ENCODE measurements around the gene MCAT. TPM values are rescaled to one million over a fixed set of nuclear protein-coding genes. Genes with fewer than 3 reads are reported as not detected.

Gene MCAT
- total RNA-seq, 2 donors from 2014 or later: 39.1 to 39.9 TPM

DNA sequence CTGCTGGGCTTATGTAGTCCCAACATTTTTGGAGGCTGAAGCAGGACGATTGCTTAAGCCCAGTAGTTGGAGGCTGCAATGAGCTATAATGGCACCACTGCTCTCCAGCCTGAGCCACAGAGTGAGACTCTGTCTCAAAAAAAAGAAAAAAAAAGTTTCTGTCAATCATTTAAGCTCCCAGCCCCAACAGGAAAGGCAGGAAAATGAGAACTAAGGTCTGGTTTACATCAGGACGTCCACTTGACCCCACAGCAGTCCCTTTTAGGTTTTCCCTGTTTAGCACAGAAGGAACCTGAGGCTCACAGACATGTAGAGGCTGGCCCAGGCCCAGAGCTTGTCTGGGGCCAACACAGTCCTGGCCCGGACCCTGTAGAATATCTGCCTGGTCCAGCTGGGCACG lies 44.8 kb downstream of the MCAT start:
- no peak overlapping the region for H3K27ac ChIP-seq
- DNase-seq (ENCODE audit: low spot score): no peak
- no peaks in the 10 kb centered on the region for H3K36me3 ChIP-seq
- TF ChIP-seq POLR2AphosphoS5 (IDR thresholded peaks at IDR 0.05) (no peak), POLR2A (IDR thresholded peaks at IDR 0.05) (no peak), CTCF (IDR thresholded peaks at IDR 0.05) (no peak)
- no peaks in the 10 kb centered on the region for H3K9me3 ChIP-seq
- no peaks in the 10 kb centered on the region for H3K27me3 ChIP-seq (replicated peaks; ENCODE audit: insufficient read depth)
- H3K4me1 ChIP-seq (replicated peaks): no peaks in the 10 kb centered on the region
- 62% methylated on average over 4 of the region's 4 CpGs for WGBS
- H3K4me3 ChIP-seq: no peak overlapping the region
- intact Hi-C loops (cut with DNase I): loop anchor here (10.0 kb wide), 1 partner anchor 324 kb away; no protein-coding TSS in a partner anchor

- Histone ChIP-seq H3K27ac (no peak overlapping the region), H3K4me3 (no peak overlapping the region), H3K9me3 (no peaks in the 10 kb centered on the region), H3K27me3 (replicated peaks; ENCODE audit: insufficient read depth) (no peaks in the 10 kb centered on the region), H3K36me3 (no peaks in the 10 kb centered on the region), H3K4me1 (replicated peaks) (no peaks in the 10 kb centered on the region)
- 93% methylated on average over 8 of the region's 8 CpGs for WGBS
- no peak for DNase-seq (ENCODE audit: low spot score)
- TF ChIP-seq POLR2A (IDR thresholded peaks at IDR 0.05): no peak
- TF ChIP-seq POLR2AphosphoS5 (IDR thresholded peaks at IDR 0.05): no peak
- TF ChIP-seq CTCF (IDR thresholded peaks at IDR 0.05): no peak
- intact Hi-C loops (cut with DNase I): loop anchor here (10.0 kb wide), 1 partner anchor 322 kb away; no protein-coding TSS in a partner anchor
Measured at GRCh38 chr22:43096420-43096819, 46.8 kb downstream of the MCAT start.

DNA sequence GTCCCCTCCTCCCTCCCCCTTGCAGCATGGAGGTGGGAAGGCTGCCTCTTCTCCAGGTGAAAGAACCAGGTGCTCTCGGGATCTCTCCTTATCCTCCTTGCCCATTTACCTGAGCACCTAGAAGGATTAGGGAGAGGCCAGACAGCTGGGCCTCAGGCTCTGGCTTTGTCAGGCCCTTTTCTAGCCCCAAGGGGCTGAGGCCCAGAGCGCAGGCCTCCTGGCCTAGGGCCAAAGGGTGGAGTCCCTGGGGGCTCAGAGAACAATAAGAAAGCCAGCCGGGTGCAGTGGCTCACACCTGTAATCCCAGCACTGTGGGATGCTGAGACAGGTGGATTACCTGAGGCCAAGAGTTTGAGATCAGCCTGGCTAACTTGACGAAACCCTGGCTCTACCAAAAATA lies 48.6 kb downstream of the MCAT start:
- Histone ChIP-seq H3K27ac (no peak overlapping the region), H3K27me3 (replicated peaks; ENCODE audit: insufficient read depth) (no peaks in the 10 kb centered on the region), H3K4me3 (no peak overlapping the region), H3K4me1 (replicated peaks) (no peaks in the 10 kb centered on the region), H3K9me3 (no peaks in the 10 kb centered on the region), H3K36me3 (no peaks in the 10 kb centered on the region)
- WGBS: 51% methylated on average over 4 of the region's 4 CpGs
- intact Hi-C loops (cut with DNase I): loop anchor here (10.0 kb wide), 1 partner anchor 320 kb away; no protein-coding TSS in a partner anchor
- TF ChIP-seq POLR2A (IDR thresholded peaks at IDR 0.05) (no peak), CTCF (IDR thresholded peaks at IDR 0.05) (no peak), POLR2AphosphoS5 (IDR thresholded peaks at IDR 0.05) (no peak)
- DNase-seq (ENCODE audit: low spot score): no peak

DNA sequence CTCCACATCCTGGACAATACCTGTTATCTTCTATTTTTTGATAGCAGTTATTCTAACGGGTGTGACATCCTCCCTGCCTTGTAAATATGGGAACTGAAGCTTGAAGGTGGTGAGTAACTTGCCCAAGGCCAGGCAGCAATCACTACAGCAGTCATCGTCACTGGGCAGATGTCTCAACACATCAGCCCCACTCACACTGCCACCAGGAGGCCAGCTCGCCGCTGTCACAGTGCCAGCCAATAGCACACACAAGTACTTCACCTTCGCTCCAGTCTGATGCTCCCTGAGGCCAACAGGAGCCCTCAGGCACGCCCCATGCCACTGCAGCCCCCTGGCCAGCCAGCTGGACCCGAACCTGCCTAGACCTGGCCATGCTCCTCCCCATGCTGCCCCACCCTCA lies 49.1 kb downstream of the MCAT start:
- no peak overlapping the region for H3K27ac ChIP-seq
- 37% methylated on average over 7 of the region's 7 CpGs for WGBS
- no peaks in the 10 kb centered on the region for H3K4me1 ChIP-seq (replicated peaks)
- H3K4me3 ChIP-seq: no peak overlapping the region
- H3K36me3 ChIP-seq: no peaks in the 10 kb centered on the region
- intact Hi-C loops (cut with DNase I): loop anchor here (10.0 kb wide), 1 partner anchor 319 kb away; no protein-coding TSS in a partner anchor
- no peak for DNase-seq (ENCODE audit: low spot score)
- no peaks in the 10 kb centered on the region for H3K9me3 ChIP-seq
- TF ChIP-seq POLR2AphosphoS5 (IDR thresholded peaks at IDR 0.05): no peak
- TF ChIP-seq CTCF (IDR thresholded peaks at IDR 0.05): no peak
- TF ChIP-seq POLR2A (IDR thresholded peaks at IDR 0.05): no peak
- no peaks in the 10 kb centered on the region for H3K27me3 ChIP-seq (replicated peaks; ENCODE audit: insufficient read depth)

- TF ChIP-seq POLR2A (IDR thresholded peaks at IDR 0.05) (no peak), CTCF (IDR thresholded peaks at IDR 0.05) (no peak), POLR2AphosphoS5 (IDR thresholded peaks at IDR 0.05) (no peak)
- Histone ChIP-seq H3K9me3 (no peaks in the 10 kb centered on the region), H3K36me3 (no peaks in the 10 kb centered on the region), H3K4me3 (no peak overlapping the region), H3K27ac (no peak overlapping the region), H3K4me1 (replicated peaks) (peaks cover 4% of the 10 kb centered on the region), H3K27me3 (replicated peaks; ENCODE audit: insufficient read depth) (no peaks in the 10 kb centered on the region)
- WGBS: 78% methylated on average over 9 of the region's 9 CpGs
- intact Hi-C loops (cut with DNase I): loop anchor here (10.0 kb wide), 1 partner anchor 317 kb away; no protein-coding TSS in a partner anchor
- no peak for DNase-seq (ENCODE audit: low spot score)
Measured at GRCh38 chr22:43092085-43092484, 51.1 kb downstream of the MCAT start.

Measured in prostate gland (tissue), 2 donors.